Esophagus muscularis mucosa (tissue), 4 donors: ENCODE results near the gene OSBPL1A. TPM values are rescaled to one million over a fixed set of nuclear protein-coding genes. Genes with fewer than 3 reads are reported as not detected.

ENCODE experiments used
- DNase-seq: peaks from one replicate; pipeline ENCODE4 v3.0.0-alpha.2; 2017; ENCODE audit errors: extremely low spot score
- H3K27ac ChIP-seq, 4 donors: fragments of 200-600 bp; sonication (generic); replicated peaks in 1 of 4; 1 replicate in 3 of 4; 2 replicates in 1 of 4; pipeline ENCODE4 v1.5.1; 2016 to 2019; ENCODE audit warnings: mild to moderate bottlenecking in 1 of 4
- H3K27me3 ChIP-seq, 4 donors: fragments of 200-600 bp; sonication (generic); one replicate each; pipeline versions ENCODE4 v1.5.1 to v1.6.0; 2016 to 2019
- H3K36me3 ChIP-seq, 4 donors: fragments of 200-600 bp; sonication (generic); one replicate each; pipeline ENCODE4 v1.5.1; 2016 to 2019
- H3K4me1 ChIP-seq, 4 donors: fragments of 200-600 bp; sonication (generic); one replicate each; pipeline ENCODE4 v1.5.1; 2016 to 2019
- H3K4me3 ChIP-seq, 4 donors: fragments of 200-600 bp; sonication (generic); 1 replicate in 2 of 4; 2 replicates in 2 of 4; pipeline ENCODE4 v1.5.1; 2016 to 2019; ENCODE audit warnings: mild to moderate bottlenecking in 4 of 4, moderate library complexity in 1 of 4
- H3K9me3 ChIP-seq, 4 donors: fragments of 200-600 bp; sonication (generic); 1 replicate in 3 of 4; 2 replicates in 1 of 4; pipeline ENCODE4 v1.5.1; 2016 to 2019
- EP300 ChIP-seq: sonication (generic); formaldehyde crosslinking; IDR thresholded peaks from one replicate; pipeline ENCODE4 v1.6.1; 2017; ENCODE audit warnings: antibody characterized with exemption
- POLR2A ChIP-seq: fragments of 450-650 bp; IDR thresholded peaks from one replicate; pipeline ENCODE4 v1.6.1; 2017; ENCODE audit warnings: antibody characterized with exemption, moderate library complexity, mild to moderate bottlenecking, low read depth
- POLR2AphosphoS5 ChIP-seq, 2 donors: sonication (generic); formaldehyde crosslinking; IDR thresholded peaks; one replicate each; pipeline ENCODE4 v1.6.1; 2017; ENCODE audit warnings: antibody characterized with exemption in 2 of 2
- WGBS: methylation state at CpG from one replicate; pipeline ENCODE4 v1.1.5; 2018; 5-methylcytosine and 5-hydroxymethylcytosine counted together
- intact Hi-C: fragments of 100-400 bp; cut with DNase I; formaldehyde crosslinking; loops from one replicate; pipeline ENCODE4 v1.15.1; 2023
- total RNA-seq, 4 donors: library from RNA; depleted of rRNA; stranded (reverse); fragments of >200 nt; gene quantifications; one replicate each; pipeline versions ENCODE4 v1.1.0 to v1.2.1, GENCODE V29; 2016
- TF ChIP-seq, protein P1 (sequence below), 3 experiments: fragments of 200-600 bp in 2 of 3; fragments of 450-650 bp in 1 of 3; sonication (generic) in 2 of 3; IDR thresholded peaks; one replicate each; pipeline ENCODE4 v1.5.1; 2017 to 2019; ENCODE audit warnings: antibody characterized with exemption in 3 of 3, mild to moderate bottlenecking in 2 of 3, moderate library complexity in 1 of 3

OSBPL1A gene
- total RNA-seq, 4 donors from 2014 or later = 78.2 to 126 (median 101) TPM

DNA sequence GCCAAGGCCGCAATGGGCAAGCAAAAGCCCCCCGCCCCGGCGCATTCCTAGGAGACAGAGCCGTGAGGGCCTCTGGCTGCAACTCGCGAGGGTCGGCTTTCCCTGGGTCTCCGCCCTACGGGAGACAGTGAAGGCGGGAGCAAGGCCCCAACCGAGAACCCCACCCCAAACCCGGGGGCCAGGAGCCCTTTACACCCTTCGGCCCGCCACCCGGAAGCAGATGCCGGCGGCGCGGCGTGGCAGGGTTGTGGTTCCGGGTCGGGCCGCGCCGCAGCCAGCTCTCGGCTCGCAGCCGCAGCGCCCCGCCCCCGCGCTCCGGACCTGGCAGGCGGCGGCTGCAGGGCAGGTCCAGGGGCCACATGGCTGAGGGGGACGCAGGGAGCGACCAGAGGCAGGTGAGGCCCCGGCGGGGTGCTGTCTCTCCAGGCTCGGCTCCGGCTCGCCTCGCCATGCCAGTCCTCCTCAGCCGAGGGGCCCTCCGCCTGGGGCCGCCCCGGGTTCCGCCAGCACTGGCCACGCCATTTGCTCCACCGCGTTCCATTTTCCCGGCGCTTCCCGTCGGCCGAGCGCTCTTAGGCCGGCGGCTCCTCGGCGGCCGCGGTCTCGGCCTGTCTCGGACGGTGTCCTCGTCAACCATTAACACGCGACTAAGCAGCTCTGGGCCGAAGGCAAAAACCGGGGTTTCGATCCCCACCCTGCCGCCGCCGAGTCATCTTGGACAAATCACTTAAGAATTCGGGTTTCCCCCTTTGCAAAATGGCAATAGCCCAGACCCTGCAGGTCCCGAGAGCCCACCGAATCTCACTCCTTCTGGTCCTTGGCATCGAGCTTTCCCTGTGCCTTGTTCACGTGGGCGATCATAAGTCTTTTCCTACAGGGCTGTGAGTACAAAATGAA, 29.0 kb upstream of the OSBPL1A start, which contains the start of gene IMPACT:
Gene IMPACT, plus strand, starts transcription at position 273 of the 897 bp plus-strand sequence. Its CDS starts 87 bp downstream, at position 360.
- H3K9me3 ChIP-seq = no peaks in the 10 kb centered on the region
- H3K4me1 ChIP-seq = peaks cover 6 to 23% (median 17%) of the 10 kb centered on the region in 4 donors
- H3K36me3 ChIP-seq = peaks cover 0 to 14% (median 4%) of the 10 kb centered on the region in 4 donors
- no peak for DNase-seq
- 1% methylated on average over 34 of the region's 82 CpGs for WGBS
- H3K4me3 ChIP-seq = peak within 1 kb of the TSS; percentile 79 to 95 (median 91)
- H3K27me3 ChIP-seq = peaks cover 0 to 23% (median 2%) of the 10 kb centered on the region in 4 donors
- intact Hi-C loops = no loop called here
- peak within 1 kb of the TSS; percentile 81 to 88 (median 85) for H3K27ac ChIP-seq
- no peak for TF ChIP-seq POLR2A
- peak; percentile 46 to 57 for TF ChIP-seq POLR2AphosphoS5 (IDR thresholded peaks at IDR 0.05)
- TF ChIP-seq, protein P1, sequence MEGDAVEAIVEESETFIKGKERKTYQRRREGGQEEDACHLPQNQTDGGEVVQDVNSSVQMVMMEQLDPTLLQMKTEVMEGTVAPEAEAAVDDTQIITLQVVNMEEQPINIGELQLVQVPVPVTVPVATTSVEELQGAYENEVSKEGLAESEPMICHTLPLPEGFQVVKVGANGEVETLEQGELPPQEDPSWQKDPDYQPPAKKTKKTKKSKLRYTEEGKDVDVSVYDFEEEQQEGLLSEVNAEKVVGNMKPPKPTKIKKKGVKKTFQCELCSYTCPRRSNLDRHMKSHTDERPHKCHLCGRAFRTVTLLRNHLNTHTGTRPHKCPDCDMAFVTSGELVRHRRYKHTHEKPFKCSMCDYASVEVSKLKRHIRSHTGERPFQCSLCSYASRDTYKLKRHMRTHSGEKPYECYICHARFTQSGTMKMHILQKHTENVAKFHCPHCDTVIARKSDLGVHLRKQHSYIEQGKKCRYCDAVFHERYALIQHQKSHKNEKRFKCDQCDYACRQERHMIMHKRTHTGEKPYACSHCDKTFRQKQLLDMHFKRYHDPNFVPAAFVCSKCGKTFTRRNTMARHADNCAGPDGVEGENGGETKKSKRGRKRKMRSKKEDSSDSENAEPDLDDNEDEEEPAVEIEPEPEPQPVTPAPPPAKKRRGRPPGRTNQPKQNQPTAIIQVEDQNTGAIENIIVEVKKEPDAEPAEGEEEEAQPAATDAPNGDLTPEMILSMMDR (IDR thresholded peaks at IDR 0.05) = peak in 1 of 3 experiments; percentile 11

DNA sequence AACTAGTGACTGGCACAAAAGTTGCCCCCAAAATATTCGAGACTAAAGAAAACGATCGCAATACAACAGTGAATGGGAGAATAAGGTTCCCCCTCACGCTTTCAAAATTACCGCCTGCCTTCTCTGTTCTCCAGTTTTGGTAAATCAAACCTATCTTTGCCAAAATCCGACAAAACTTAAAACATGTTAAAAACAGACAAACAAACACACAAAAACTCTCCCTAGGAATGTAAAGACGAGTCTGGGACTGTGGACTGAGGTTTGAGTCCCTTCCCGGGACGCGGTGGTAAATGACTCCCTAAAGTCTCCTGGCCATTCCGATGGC, 28.4 kb upstream of the OSBPL1A start:
- DNase-seq = no peak
- intact Hi-C loops = no loop called here
- Histone ChIP-seq H3K4me1 (peaks cover 6 to 23% (median 17%) of the 10 kb centered on the region in 4 donors), H3K4me3 (peak overlapping the region; percentile 79 to 95 (median 91)), H3K27me3 (peaks cover 0 to 28% (median 2%) of the 10 kb centered on the region in 4 donors), H3K36me3 (peaks cover 0 to 8% (median 1%) of the 10 kb centered on the region in 4 donors), H3K27ac (peak overlapping the region; percentile 81 to 88 (median 85)), H3K9me3 (no peaks in the 10 kb centered on the region)
- TF ChIP-seq EP300 = no peak
- no peak for TF ChIP-seq POLR2AphosphoS5 (IDR thresholded peaks at IDR 0.05)
- TF ChIP-seq POLR2A = no peak
- TF ChIP-seq, protein P1 (IDR thresholded peaks at IDR 0.05) = no peak
- WGBS = 32% methylated on average over 11 of the region's 11 CpGs

DNA sequence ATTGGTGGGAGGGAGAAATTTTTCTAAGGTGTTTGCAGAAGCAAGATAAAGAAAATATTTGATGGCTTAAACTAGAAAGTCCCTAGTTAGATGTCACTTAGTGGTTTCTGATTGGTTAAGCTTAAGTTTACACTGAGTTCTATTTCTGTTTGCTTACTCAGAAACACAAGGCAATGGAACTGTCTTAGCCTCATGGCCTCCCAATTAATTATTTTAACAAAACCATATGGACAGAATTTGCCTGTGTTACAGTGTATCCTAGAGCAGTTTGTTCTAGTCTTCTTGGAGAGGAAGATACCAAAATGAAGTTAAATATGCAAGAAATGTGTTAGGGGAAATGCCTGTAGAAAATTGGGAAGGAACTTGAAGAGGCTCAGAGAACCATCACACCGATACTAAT, 24.2 kb upstream of the OSBPL1A start:
- DNase-seq = no peak
- TF ChIP-seq EP300 = no peak
- TF ChIP-seq POLR2A = no peak
- TF ChIP-seq, protein P1 (IDR thresholded peaks at IDR 0.05) = no peak
- TF ChIP-seq POLR2AphosphoS5 (IDR thresholded peaks at IDR 0.05) = no peak
- peaks cover 0 to 66% (median 2%) of the 10 kb centered on the region in 4 donors for H3K27me3 ChIP-seq
- no peaks in the 10 kb centered on the region for H3K36me3 ChIP-seq
- peaks cover 0 to 6% (median 1%) of the 10 kb centered on the region in 4 donors for H3K4me1 ChIP-seq
- H3K9me3 ChIP-seq = no peaks in the 10 kb centered on the region
- 75% methylated on average over 1 of the region's 1 CpG for WGBS
- no peak overlapping the region for H3K4me3 ChIP-seq
- no peak overlapping the region for H3K27ac ChIP-seq
- intact Hi-C loops = no loop called here

DNA sequence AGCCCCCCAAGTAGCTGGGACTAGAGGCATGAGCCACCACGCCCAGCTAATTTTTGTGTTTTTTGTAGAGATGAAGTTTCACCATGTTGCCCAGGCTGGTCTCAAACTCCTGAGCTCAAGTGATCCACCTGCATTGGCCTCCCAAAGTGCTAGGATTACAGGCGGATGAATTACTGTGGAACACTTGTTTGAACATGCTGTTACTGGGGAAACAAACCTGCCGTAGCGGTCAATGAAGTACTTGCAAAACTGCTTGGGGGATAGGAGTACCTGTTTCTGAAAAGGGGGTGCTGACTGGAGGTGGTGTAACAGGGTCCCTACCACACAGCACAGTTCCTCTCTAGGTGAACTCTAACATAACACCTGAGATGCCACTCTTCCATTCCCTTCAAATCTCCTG, 22.9 kb upstream of the OSBPL1A start:
- Histone ChIP-seq H3K4me3 (no peak overlapping the region), H3K9me3 (no peaks in the 10 kb centered on the region), H3K27ac (no peak overlapping the region), H3K4me1 (no peaks in the 10 kb centered on the region), H3K36me3 (no peaks in the 10 kb centered on the region), H3K27me3 (peaks cover 0 to 71% (median 2%) of the 10 kb centered on the region in 4 donors)
- intact Hi-C loops = no loop called here
- no peak for TF ChIP-seq POLR2AphosphoS5 (IDR thresholded peaks at IDR 0.05)
- TF ChIP-seq EP300 = no peak
- no peak for TF ChIP-seq POLR2A
- TF ChIP-seq, protein P1 (IDR thresholded peaks at IDR 0.05) = no peak
- DNase-seq = peak; percentile 24
- WGBS = 91% methylated on average over 4 of the region's 4 CpGs
